Body of pancreas (tissue), 4 donors: Measurements from ENCODE around the gene RIMBP2. TPM values are rescaled to one million over a fixed set of nuclear protein-coding genes. Genes with fewer than 3 reads are reported as not detected.

Source experiments
- ATAC-seq: fragments of 150-250 bp; one replicate; pipeline ENCODE4 v1.9.1; 2016
- DNase-seq, 4 donors: peaks; one replicate each; pipeline ENCODE4 v3.0.0-alpha.2; 2019
- H3K27ac ChIP-seq, 4 donors: fragments of 200-600 bp; sonication (generic); 1 replicate in 3 of 4; 2 replicates in 1 of 4; pipeline versions ENCODE4 v1.5.1 to v1.6.1; 2016 to 2019; ENCODE audit warnings: mild to moderate bottlenecking in 1 of 4, mixed read lengths in 1 of 4, moderate library complexity in 1 of 4
- H3K27me3 ChIP-seq, 2 donors: fragments of 200-600 bp; sonication (generic); one replicate each; pipeline ENCODE4 v1.6.0; 2016; ENCODE audit warnings: mild to moderate bottlenecking in 1 of 2
- H3K36me3 ChIP-seq, 2 donors: fragments of 200-600 bp; sonication (generic); replicated peaks in 1 of 2; 2 replicates each; pipeline ENCODE4 v1.5.1; 2016; ENCODE audit warnings: low read depth in 2 of 2; ENCODE audit not compliant: insufficient read depth in 1 of 2
- H3K4me1 ChIP-seq: fragments of 200-600 bp; sonication (generic); one replicate; pipeline ENCODE4 v1.6.0; 2016
- H3K4me3 ChIP-seq, 2 donors: fragments of 200-600 bp; sonication (generic); 1 replicate in 1 of 2; 2 replicates in 1 of 2; pipeline ENCODE4 v1.5.1; 2016 to 2019
- H3K9me3 ChIP-seq, 3 donors: fragments of 200-600 bp; sonication (generic); 1 replicate in 2 of 3; 2 replicates in 1 of 3; pipeline ENCODE4 v1.5.1; 2016
- POLR2A ChIP-seq, 3 donors: fragments of 450-650 bp; IDR thresholded peaks; one replicate each; pipeline ENCODE4 v1.6.1; 2016; ENCODE audit warnings: antibody characterized with exemption in 3 of 3, mild to moderate bottlenecking in 2 of 3
- WGBS, 2 donors: methylation state at CpG; one replicate each; pipeline ENCODE4 v1.1.5; 2017; 5-methylcytosine and 5-hydroxymethylcytosine counted together
- intact Hi-C: fragments of 100-400 bp; cut with DNase I; formaldehyde crosslinking; loops from one replicate; pipeline ENCODE4 v1.15.1; 2023
- total RNA-seq, 2 donors: library from RNA; depleted of rRNA; stranded (reverse); fragments of >200 nt; gene quantifications; one replicate each; pipeline ENCODE4 v1.1.0, GENCODE V29; 2016
- TF ChIP-seq, protein P1 (sequence below), 7 experiments: fragments of 450-650 bp in 4 of 7; fragments of 200-600 bp in 3 of 7; sonication (generic) in 3 of 7; IDR thresholded peaks; one replicate each; pipeline ENCODE4 v1.5.1; 2016 to 2019; ENCODE audit warnings: antibody characterized with exemption in 7 of 7

The RIMBP2 gene
- total RNA-seq, 2 donors from 2014 or later: 7.3 to 27.4 TPM

DNA sequence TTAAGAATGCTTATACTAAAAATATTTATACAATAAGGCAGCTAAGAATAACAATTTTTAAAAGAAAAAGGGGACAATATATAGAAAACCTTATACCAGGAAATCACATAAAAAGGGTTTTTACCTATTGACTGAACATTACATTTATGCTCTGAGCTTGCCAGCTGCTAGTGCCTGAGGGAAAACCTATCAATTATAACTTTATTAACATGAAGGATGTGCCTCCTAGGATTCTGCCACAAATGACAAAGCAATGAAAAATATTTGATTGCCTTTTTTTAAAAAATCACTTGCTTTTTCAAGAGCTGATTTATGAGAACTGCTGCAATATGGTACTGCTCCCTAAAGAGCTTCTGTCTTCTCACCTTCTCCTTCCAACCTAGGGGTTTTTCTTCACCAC is 185.7 kb downstream of the RIMBP2 start:
- H3K36me3 ChIP-seq: no peaks in the 10 kb centered on the region
- intact Hi-C loops: no loop called here
- no peak for ATAC-seq
- no peaks in the 10 kb centered on the region for H3K4me1 ChIP-seq
- no peak overlapping the region for H3K4me3 ChIP-seq
- H3K27me3 ChIP-seq: no peaks in the 10 kb centered on the region
- no peak for DNase-seq
- H3K9me3 ChIP-seq: no peaks in the 10 kb centered on the region
- H3K27ac ChIP-seq: no peak overlapping the region
- no peak for TF ChIP-seq POLR2A (IDR thresholded peaks at IDR 0.05)

DNA sequence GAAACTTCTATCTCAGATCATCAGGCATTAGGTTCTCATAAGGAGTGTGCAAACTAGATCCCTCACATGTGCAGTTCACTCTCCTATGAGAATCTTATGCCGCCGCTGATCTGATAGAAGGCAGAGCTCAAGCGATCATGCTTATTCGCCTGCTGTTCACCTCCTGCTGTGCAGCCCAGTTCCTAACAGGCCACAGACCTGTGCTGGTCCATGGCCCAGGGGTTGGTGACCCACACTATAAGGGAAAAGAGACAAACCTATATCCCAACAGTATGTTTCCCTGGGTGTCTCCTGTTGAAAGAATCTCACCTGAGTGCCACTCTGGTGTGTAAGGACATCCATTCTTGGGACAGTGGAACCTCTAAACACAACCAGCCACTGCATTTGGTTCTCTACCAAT is 186.3 kb downstream of the RIMBP2 start:
- DNase-seq (no peak), ATAC-seq (no peak)
- intact Hi-C loops: no loop called here
- H3K27ac ChIP-seq: no peak overlapping the region
- H3K36me3 ChIP-seq: no peaks in the 10 kb centered on the region
- H3K4me3 ChIP-seq: no peak overlapping the region
- WGBS, 2 donors: 77 to 82% methylated on average over 4 of the region's 4 CpGs
- H3K9me3 ChIP-seq: no peaks in the 10 kb centered on the region
- TF ChIP-seq, protein P1, sequence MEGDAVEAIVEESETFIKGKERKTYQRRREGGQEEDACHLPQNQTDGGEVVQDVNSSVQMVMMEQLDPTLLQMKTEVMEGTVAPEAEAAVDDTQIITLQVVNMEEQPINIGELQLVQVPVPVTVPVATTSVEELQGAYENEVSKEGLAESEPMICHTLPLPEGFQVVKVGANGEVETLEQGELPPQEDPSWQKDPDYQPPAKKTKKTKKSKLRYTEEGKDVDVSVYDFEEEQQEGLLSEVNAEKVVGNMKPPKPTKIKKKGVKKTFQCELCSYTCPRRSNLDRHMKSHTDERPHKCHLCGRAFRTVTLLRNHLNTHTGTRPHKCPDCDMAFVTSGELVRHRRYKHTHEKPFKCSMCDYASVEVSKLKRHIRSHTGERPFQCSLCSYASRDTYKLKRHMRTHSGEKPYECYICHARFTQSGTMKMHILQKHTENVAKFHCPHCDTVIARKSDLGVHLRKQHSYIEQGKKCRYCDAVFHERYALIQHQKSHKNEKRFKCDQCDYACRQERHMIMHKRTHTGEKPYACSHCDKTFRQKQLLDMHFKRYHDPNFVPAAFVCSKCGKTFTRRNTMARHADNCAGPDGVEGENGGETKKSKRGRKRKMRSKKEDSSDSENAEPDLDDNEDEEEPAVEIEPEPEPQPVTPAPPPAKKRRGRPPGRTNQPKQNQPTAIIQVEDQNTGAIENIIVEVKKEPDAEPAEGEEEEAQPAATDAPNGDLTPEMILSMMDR (IDR thresholded peaks at IDR 0.05): no peak
- TF ChIP-seq POLR2A (IDR thresholded peaks at IDR 0.05): no peak
- no peaks in the 10 kb centered on the region for H3K4me1 ChIP-seq
- no peaks in the 10 kb centered on the region for H3K27me3 ChIP-seq

DNA sequence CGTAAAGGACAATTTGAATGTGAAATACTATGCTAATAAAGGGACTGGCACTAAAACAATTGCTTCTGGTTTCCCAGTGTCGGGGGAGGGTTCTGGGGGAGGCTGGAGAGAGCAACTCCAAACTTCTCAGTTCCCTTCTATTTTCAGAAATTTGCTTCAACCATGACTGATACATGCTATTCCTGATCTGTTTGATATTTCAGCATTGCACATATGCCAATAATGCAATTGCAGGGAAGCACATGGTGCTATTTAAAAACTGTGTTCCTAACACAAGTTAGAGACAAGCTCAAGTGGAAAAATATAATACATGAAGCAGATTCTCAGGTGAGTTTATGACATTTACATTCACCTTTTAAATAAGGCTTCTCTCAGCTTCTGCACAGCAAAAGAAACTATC is 188.9 kb downstream of the RIMBP2 start:
- intact Hi-C loops: no loop called here
- 37 to 45% methylated on average over 2 of the region's 2 CpGs for WGBS, 2 donors
- no peaks in the 10 kb centered on the region for H3K27me3 ChIP-seq

DNA sequence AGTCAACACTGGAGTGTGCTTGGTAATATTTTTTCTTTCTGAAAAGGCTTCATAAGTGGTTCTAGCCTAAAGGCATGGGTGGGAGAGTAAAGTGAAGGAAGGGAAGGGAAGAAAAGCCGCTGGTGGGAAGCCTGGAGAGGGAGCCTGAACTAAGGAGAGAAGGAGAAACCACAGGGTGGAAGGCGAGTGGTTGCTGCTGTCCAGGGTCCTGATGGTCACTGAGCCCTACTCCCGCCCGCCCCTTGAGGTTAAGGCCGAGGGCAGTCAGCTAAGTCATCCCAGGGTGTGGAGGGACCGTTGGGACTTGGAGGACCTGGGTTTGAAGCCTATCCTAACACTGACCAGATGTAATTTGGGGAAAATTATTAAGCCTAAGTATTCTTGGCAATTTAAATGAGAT is 189.3 kb downstream of the RIMBP2 start:
- intact Hi-C loops: no loop called here
- ATAC-seq (no peak), DNase-seq (no peak)
- Histone ChIP-seq H3K9me3 (no peaks in the 10 kb centered on the region), H3K4me1 (no peaks in the 10 kb centered on the region), H3K36me3 (no peaks in the 10 kb centered on the region), H3K27me3 (no peaks in the 10 kb centered on the region), H3K27ac (no peak overlapping the region), H3K4me3 (no peak overlapping the region)
- TF ChIP-seq, protein P1 (IDR thresholded peaks at IDR 0.05): no peak
- no peak for TF ChIP-seq POLR2A (IDR thresholded peaks at IDR 0.05)
- 13 to 14% methylated on average over 6 of the region's 6 CpGs for WGBS, 2 donors

More for the DNA sequence above, 188.9 kb downstream of the RIMBP2 start:
- Histone ChIP-seq H3K36me3 (no peaks in the 10 kb centered on the region), H3K4me1 (no peaks in the 10 kb centered on the region), H3K9me3 (no peaks in the 10 kb centered on the region), H3K4me3 (no peak overlapping the region), H3K27ac (no peak overlapping the region)
- no peak for ATAC-seq
- DNase-seq: no peak
- TF ChIP-seq POLR2A (IDR thresholded peaks at IDR 0.05): no peak
- TF ChIP-seq, protein P1 (IDR thresholded peaks at IDR 0.05): no peak

DNA sequence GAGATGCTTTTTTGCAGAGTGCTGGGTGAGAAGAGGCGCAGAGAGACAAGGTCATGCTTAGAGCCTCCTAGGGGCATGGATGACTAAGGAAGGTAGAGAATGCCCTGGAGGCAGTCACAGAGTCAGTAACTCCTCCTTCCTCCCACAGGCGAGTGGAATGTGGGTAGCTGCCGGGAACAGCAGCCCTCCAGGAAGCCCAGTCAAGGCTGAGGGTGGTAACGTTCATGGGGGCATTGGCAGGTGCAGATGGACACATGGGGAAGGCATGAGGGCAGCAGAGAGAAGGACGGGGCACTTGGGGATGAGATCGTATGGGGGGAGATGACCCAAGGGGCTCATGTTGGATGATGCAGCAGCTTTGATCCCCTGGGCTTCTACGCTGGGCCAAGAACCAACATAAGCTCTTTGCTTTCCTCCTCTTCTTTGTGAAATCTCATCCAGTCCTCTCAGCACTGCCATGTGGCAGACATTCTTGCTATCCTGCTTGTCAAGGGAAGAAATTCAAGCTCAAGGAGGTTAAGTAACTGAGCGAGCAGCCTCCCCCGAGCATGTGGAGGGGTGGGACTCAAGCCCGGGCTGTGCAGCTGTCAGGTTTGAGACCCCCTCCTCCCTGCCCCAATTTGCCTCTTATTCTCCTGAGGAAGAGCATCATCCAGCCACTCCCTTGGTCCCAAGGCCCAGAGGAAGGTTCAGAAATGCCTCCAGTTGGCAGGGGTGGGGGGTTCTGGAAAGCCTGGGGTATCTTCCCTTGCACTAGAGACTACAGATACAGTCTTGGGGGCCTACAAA is 190.5 kb downstream of the RIMBP2 start:
- 61 to 65% methylated on average over 9 to 10 of the region's 10 CpGs for WGBS, 2 donors
- TF ChIP-seq, protein P1 (IDR thresholded peaks at IDR 0.05): no peak
- no peak for TF ChIP-seq POLR2A (IDR thresholded peaks at IDR 0.05)

More for the DNA sequence above, 190.5 kb downstream of the RIMBP2 start:
- Histone ChIP-seq H3K36me3 (no peaks in the 10 kb centered on the region), H3K27me3 (no peaks in the 10 kb centered on the region), H3K9me3 (no peaks in the 10 kb centered on the region), H3K4me1 (no peaks in the 10 kb centered on the region), H3K27ac (no peak overlapping the region), H3K4me3 (no peak overlapping the region)
- intact Hi-C loops: no loop called here
- ATAC-seq (no peak), DNase-seq (no peak)
